ENCODE measurements around the gene WAS.

DNA sequence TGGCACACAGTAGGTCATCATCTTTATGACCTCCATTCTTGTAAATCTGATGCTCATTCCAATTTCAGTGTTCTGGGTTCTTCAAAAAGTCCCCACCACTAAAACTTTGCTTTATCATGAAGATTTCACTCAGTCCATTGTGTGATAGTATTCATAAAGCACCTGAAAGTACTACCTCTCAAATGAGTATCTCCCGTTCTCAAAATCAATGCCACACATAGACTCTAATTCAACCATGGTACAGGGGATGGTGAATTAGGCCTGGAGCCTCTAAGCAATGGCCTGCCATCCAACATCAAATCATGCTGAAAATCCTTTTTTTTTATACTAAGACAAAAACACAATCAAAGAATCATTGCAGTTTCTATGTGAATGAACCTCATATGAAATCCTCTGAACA is 19.4 kb upstream of the WAS start:
- TF ChIP-seq, protein P1, sequence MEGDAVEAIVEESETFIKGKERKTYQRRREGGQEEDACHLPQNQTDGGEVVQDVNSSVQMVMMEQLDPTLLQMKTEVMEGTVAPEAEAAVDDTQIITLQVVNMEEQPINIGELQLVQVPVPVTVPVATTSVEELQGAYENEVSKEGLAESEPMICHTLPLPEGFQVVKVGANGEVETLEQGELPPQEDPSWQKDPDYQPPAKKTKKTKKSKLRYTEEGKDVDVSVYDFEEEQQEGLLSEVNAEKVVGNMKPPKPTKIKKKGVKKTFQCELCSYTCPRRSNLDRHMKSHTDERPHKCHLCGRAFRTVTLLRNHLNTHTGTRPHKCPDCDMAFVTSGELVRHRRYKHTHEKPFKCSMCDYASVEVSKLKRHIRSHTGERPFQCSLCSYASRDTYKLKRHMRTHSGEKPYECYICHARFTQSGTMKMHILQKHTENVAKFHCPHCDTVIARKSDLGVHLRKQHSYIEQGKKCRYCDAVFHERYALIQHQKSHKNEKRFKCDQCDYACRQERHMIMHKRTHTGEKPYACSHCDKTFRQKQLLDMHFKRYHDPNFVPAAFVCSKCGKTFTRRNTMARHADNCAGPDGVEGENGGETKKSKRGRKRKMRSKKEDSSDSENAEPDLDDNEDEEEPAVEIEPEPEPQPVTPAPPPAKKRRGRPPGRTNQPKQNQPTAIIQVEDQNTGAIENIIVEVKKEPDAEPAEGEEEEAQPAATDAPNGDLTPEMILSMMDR (conservative IDR thresholded peaks at IDR 0.05; ENCODE audit: low read depth, low read length), result no peak
- TF ChIP-seq EZH2 (IDR thresholded peaks at IDR 0.05; ENCODE audit: borderline replicate concordance, low read depth, low read length, poor library complexity, severe bottlenecking), result no peak
